ENCODE results near the gene FUNDC1.
"Not testable (repeated sequence)": the region's sequence is repeated elsewhere in the genome, so short reads cannot be mapped to it uniquely, and the experiment has no call there.

GRCh38 chrX:44561896-44562295, 19.2 kb upstream of the FUNDC1 start:
- not testable (repeated sequence) for TF ChIP-seq CTCF (conservative IDR thresholded peaks at IDR 0.05); ZFX (IDR thresholded peaks at IDR 0.05)
